ENCODE data around the gene CGRRF1.

GRCh38 chr14:54465654-54466053 is 44.1 kb upstream of the CGRRF1 start:
- TF ChIP-seq, protein P1, sequence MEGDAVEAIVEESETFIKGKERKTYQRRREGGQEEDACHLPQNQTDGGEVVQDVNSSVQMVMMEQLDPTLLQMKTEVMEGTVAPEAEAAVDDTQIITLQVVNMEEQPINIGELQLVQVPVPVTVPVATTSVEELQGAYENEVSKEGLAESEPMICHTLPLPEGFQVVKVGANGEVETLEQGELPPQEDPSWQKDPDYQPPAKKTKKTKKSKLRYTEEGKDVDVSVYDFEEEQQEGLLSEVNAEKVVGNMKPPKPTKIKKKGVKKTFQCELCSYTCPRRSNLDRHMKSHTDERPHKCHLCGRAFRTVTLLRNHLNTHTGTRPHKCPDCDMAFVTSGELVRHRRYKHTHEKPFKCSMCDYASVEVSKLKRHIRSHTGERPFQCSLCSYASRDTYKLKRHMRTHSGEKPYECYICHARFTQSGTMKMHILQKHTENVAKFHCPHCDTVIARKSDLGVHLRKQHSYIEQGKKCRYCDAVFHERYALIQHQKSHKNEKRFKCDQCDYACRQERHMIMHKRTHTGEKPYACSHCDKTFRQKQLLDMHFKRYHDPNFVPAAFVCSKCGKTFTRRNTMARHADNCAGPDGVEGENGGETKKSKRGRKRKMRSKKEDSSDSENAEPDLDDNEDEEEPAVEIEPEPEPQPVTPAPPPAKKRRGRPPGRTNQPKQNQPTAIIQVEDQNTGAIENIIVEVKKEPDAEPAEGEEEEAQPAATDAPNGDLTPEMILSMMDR (conservative IDR thresholded peaks at IDR 0.05; ENCODE audit: low read depth, low read length): no peak
- no peak for TF ChIP-seq EZH2 (IDR thresholded peaks at IDR 0.05; ENCODE audit: borderline replicate concordance, low read depth, low read length, poor library complexity, severe bottlenecking)

Measured in A673 (cell line).